Smooth muscle cell (in vitro differentiated cells): ENCODE results near the gene PCMTD2. TPM values are rescaled to one million over a fixed set of nuclear protein-coding genes. Genes with fewer than 3 reads are reported as not detected.

Source experiments
- DNase-seq: peaks from one replicate; lab custom pipeline; 2025; ENCODE audit not compliant: unreplicated experiment; lab: John Stamatoyannopoulos, UW
- H2AFZ ChIP-seq: fragments of 200-600 bp; sonication (generic); 2 replicates; pipeline ENCODE4 v1.6.0; 2016; ENCODE audit warnings: antibody characterized with exemption, low read depth, mild to moderate bottlenecking
- H3F3A ChIP-seq: fragments of 200-600 bp; sonication (generic); 2 replicates; pipeline ENCODE4 v1.6.0; 2017; ENCODE audit warnings: antibody characterized with exemption, low read depth
- H3K27ac ChIP-seq: fragments of 200-600 bp; sonication (generic); 2 replicates; pipeline ENCODE4 v1.5.1; 2016; ENCODE audit warnings: low read depth, mild to moderate bottlenecking
- H3K27me3 ChIP-seq: fragments of 200-600 bp; sonication (generic); 2 replicates; pipeline ENCODE4 v1.6.1; 2016; ENCODE audit warnings: low read depth, mild to moderate bottlenecking
- H3K36me3 ChIP-seq: fragments of 200-600 bp; sonication (generic); 2 replicates; pipeline ENCODE4 v1.5.1; 2016; ENCODE audit warnings: low read depth
- H3K4me1 ChIP-seq: fragments of 200-600 bp; sonication (generic); 2 replicates; pipeline ENCODE4 v1.5.1; 2016; ENCODE audit warnings: low read depth
- H3K4me2 ChIP-seq: fragments of 200-600 bp; sonication (generic); 2 replicates; pipeline ENCODE4 v1.6.0; 2016; ENCODE audit warnings: mild to moderate bottlenecking
- H3K4me3 ChIP-seq: fragments of 200-600 bp; sonication (generic); 2 replicates; pipeline ENCODE4 v1.5.1; 2016; ENCODE audit warnings: mild to moderate bottlenecking
- H3K79me2 ChIP-seq: fragments of 200-600 bp; sonication (generic); 2 replicates; pipeline ENCODE4 v1.6.0; 2016; ENCODE audit warnings: low read depth, mild to moderate bottlenecking
- H3K9ac ChIP-seq: fragments of 200-600 bp; sonication (generic); 2 replicates; pipeline ENCODE4 v1.6.0; 2016; ENCODE audit warnings: low read depth
- H3K9me3 ChIP-seq: fragments of 200-600 bp; sonication (generic); replicated peaks from 2 replicates; pipeline ENCODE4 v1.5.1; 2016; ENCODE audit warnings: low read depth
- H4K20me1 ChIP-seq: fragments of 200-600 bp; sonication (generic); 2 replicates; pipeline ENCODE4 v1.6.0; 2016; ENCODE audit warnings: low read depth
- CTCF ChIP-seq: fragments of 200-600 bp; sonication (generic); IDR thresholded peaks from 2 replicates; pipeline ENCODE4 v1.5.1; 2017; ENCODE audit warnings: borderline replicate concordance, mild to moderate bottlenecking, antibody characterized with exemption; ENCODE audit not compliant: insufficient read depth, poor library complexity, severe bottlenecking
- WGBS: methylation state at CpG from one replicate; pipeline ENCODE4 v1.1.7; 2016; ENCODE audit warnings: low lambda C conversion rate; 5-methylcytosine and 5-hydroxymethylcytosine counted together
- polyA plus RNA-seq: library from polyadenylated mRNA; unstranded; fragments of >200 nt; fragmentation: Nextera tagmentation; extraction: Ambion mirVana; gene quantifications from 2 replicates; pipeline ENCODE4 v1.2.1, GENCODE V29; 2016
- total RNA-seq: library from RNA; depleted of rRNA; stranded (reverse); fragments of >200 nt; gene quantifications from 2 replicates; pipeline ENCODE4 v1.2.3, GENCODE V29; 2014

PCMTD2 gene
- total and polyA plus RNA-seq, 2 experiments from 2014 or later, result 15.4 to 74.9 TPM

- Histone ChIP-seq H3K4me2 (no peak overlapping the region), H3K79me2 (no peaks in the 10 kb centered on the region), H3K27me3 (no peaks in the 10 kb centered on the region), H3K9ac (no peak overlapping the region), H2AFZ (no peak overlapping the region), H4K20me1 (no peaks in the 10 kb centered on the region), H3F3A (no peaks in the 10 kb centered on the region), H3K27ac (no peak overlapping the region), H3K4me1 (no peaks in the 10 kb centered on the region), H3K9me3 (no peaks in the 10 kb centered on the region), H3K4me3 (no peak overlapping the region), H3K36me3 (no peaks in the 10 kb centered on the region)
- no peak for DNase-seq
- TF ChIP-seq CTCF, result no peak
- 90% methylated on average over 19 of the region's 19 CpGs for WGBS
These were observed 13.3 kb upstream of the PCMTD2 start for GRCh38 chr20:64242003-64242796.

GRCh38 chr20:64242797-64243475 is 12.6 kb upstream of the PCMTD2 start:
- H3K36me3 ChIP-seq, result no peaks in the 10 kb centered on the region
- WGBS, result 86% methylated on average over 4 of the region's 4 CpGs
- no peak overlapping the region for H3K27ac ChIP-seq
- TF ChIP-seq CTCF, result no peak
- no peaks in the 10 kb centered on the region for H3F3A ChIP-seq
- no peaks in the 10 kb centered on the region for H3K9me3 ChIP-seq
- no peaks in the 10 kb centered on the region for H3K79me2 ChIP-seq
- no peaks in the 10 kb centered on the region for H3K27me3 ChIP-seq
- no peak overlapping the region for H3K4me2 ChIP-seq
- DNase-seq, result no peak
- H3K9ac ChIP-seq, result no peak overlapping the region
- no peaks in the 10 kb centered on the region for H4K20me1 ChIP-seq
- H3K4me3 ChIP-seq, result no peak overlapping the region
- H3K4me1 ChIP-seq, result no peaks in the 10 kb centered on the region
- H2AFZ ChIP-seq, result no peak overlapping the region

- Histone ChIP-seq H3K79me2 (no peaks in the 10 kb centered on the region), H3F3A (no peaks in the 10 kb centered on the region), H3K9ac (no peak overlapping the region), H3K36me3 (no peaks in the 10 kb centered on the region), H2AFZ (no peak overlapping the region), H3K9me3 (no peaks in the 10 kb centered on the region), H3K4me3 (no peak overlapping the region), H4K20me1 (no peaks in the 10 kb centered on the region), H3K27ac (no peak overlapping the region), H3K27me3 (no peaks in the 10 kb centered on the region), H3K4me1 (no peaks in the 10 kb centered on the region), H3K4me2 (no peak overlapping the region)
- no peak for DNase-seq
- TF ChIP-seq CTCF, result no peak
- 81% methylated on average over 2 of the region's 2 CpGs for WGBS
These were observed 11.2 kb upstream of the PCMTD2 start for GRCh38 chr20:64244281-64244805.
